Middle frontal gyrus (tissue), 1 donor: ENCODE results near the gene DDX39A.
"Not testable (repeated sequence)": the region's sequence is repeated elsewhere in the genome, so short reads cannot be mapped to it uniquely, and the experiment has no call there.

Source experiments
- DNase-seq: peaks from one replicate; pipeline ENCODE4 v3.0.0-alpha.2; 2015; ENCODE audit warnings: low spot score; ENCODE audit errors: extremely low spot score

Gene DDX39A

DNA sequence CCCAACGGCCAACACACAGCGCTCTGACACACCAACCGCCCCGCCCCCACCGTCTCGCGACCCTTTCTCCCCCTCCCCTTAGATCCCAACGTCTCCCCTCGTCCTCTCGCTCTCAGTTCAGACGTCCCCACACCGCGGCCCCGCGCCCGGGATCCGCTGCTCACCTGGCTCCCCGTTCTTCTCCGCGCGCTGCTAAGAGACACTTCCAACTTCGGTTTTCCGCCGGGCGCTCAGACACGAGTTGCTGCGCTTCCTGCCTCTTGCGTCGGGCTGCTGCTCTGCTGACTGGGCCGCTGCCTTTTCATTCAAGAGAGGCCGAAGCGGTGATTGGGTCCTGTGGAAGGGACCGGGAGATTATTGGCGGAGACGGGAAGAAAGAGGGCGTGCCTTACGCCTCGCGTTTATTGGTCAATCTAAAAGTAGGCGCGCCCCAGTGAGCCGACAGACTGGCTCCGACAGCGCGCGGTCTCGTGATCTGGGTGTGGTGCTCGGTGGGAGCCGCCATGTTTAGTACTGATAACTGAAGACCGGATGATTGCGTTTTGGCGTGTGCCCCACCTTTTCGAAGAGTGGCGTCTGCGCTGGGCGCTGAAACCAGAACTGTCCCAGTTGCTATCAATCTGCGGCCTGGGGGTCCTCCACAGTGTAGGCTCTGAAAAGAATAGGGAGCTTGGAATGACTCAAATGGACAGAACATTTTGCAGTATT, at the start of gene DDX39A:
Gene DDX39A, minus strand, starts transcription at position 236 of the 708 bp plus-strand sequence. CDS start 6,121 bp downstream, outside the sequence.
- DNase-seq = peak; percentile 96

DNA sequence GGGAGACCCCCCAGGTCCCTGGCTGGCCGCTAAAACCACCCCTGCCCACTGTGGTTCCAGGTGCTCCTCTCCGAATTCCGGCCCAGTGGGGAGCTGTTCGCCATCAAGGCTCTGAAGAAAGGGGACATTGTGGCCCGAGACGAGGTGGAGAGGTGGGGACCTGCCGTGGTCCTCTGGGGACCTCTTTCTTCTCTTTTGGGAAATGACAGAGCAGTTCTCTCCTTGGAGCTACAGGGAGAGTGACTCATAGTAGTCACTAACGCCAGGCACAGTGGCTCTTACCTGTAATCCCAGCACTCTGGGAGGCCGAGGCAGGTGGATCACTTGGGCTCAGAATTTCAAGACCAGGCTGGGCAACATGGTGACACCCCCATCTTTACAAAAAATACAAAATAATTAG, 48.7 kb upstream of the DDX39A start:
- DNase-seq = no peak

DNA sequence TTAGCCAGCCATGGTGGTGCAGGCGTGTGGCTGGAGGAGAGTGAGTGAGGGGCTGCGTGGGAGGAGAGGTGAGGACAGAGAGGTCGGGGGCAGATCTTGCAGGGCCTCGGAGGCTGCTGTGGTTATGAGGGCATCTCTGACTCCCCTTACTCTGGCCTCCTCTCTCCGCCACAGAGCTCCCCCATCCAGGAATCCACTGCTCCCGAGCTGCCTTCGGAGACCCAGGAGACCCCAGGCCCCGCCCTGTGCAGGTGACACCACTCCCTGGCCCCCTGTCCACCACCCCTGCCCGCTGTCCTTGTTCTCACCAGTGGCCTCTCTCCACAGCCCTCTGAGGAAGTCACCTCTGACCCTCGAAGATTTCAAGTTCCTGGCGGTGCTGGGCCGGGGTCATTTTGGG, 48.2 kb upstream of the DDX39A start:
- no peak for DNase-seq

DNA sequence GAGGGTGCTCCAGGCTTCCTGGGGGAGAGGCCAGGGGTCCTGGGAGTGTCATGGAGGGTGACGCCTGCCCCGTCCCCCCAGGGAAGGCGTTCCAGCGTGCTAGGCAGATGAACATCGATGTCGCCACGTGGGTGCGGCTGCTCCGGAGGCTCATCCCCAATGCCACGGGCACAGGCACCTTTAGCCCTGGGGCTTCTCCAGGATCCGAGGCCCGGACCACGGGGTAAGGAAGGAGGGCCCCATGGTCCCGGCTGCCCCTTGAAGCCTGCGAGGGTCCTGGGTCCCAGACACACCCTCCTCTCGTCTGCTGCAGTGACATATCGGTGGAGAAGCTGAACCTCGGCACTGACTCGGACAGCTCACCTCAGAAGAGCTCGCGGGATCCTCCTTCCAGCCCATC, 44.6 kb upstream of the DDX39A start:
- DNase-seq = no peak

DNA sequence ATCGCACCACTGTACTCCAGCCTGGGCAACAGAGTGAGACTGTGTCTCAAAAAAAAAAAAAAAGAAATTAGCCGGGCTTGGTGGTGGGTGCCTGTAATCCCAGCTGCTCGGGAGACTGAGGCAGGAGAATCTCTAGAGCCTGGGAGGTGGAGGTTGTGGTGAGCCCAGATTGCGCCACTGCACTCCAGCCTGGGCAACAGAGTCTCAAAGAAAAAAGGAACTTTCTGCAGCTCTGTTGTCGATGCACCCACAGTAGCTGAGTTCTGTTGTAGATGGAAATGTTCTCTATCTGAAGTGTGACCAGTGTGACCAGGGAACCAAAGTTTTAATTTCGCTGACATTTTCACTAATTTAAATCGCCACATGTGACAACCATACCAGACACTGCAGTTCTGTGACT, 43.3 kb upstream of the DDX39A start:
- DNase-seq = not testable (repeated sequence)

DNA sequence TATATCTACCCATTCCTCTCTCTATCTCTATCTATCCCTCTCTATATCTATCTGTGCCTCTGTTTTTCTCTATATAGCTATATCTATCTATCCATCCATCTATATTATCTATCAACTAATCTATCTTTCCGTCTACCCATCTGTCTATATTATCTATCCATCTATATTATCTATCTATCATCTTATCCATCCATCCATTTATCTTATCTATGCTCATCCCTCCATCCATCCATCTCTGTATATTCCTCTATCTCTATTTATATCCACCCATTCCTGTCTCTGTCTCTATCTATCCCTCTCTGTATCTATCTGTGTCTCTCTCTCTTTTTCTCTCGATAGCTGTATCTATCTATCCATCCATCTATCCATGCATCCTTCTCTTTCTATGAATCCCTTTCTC, 41.8 kb upstream of the DDX39A start:
- DNase-seq = no peak

DNA sequence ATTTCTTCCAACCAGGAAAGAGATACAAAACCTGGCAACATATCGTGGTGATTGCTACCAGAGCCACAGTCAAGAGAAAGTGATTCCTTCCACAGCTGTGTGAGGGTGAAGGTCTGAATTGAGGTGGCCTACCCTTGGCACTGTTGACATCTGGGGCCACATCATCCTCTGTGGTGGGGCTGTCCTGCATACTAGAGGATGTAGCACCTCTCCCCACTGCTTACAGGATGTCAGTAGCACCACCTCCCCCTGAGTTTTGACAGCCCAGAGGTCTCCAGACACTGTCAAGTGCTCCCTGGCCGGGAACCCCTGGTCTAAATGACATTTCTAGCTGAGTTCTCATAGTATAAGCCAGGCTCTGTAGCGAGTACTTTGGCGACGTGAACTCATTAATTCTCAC, 40.6 kb upstream of the DDX39A start:
- no peak for DNase-seq

DNA sequence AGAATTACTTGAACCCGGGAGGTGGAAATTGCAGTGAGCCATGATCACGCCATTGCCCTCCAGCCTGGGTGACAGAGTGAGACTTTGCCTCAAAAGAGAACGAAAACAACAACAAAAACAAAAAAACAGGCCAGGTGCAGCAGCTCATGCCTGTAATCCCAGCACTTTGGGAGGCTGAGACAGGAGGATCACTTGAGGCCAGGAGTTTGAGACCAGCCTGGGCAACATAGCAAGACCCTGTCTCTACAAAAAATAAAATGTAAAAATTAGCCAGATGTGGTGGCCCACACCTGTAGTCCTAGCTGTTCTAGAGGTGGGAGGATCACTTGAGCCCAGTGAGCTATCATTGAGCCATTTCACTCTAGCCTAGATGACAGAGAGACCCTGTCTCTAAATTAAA, 33.2 kb upstream of the DDX39A start:
- not testable (repeated sequence) for DNase-seq

DNA sequence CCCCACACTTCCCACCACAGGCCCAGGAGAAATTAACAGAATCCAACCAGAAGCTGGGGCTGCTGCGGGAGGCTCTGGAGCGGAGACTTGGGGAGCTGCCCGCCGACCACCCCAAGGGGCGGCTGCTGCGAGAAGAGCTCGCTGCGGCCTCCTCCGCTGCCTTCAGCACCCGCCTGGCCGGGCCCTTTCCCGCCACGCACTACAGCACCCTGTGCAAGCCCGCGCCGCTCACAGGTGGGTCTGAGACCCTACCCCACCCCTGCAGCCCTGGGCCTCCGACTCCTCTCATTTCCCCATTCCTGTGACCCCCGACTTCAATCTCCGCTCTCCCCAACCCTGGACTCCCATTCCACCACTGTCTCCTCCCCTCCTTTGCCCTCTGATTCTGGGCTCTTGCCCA, 31.7 kb upstream of the DDX39A start:
- DNase-seq = no peak

DNA sequence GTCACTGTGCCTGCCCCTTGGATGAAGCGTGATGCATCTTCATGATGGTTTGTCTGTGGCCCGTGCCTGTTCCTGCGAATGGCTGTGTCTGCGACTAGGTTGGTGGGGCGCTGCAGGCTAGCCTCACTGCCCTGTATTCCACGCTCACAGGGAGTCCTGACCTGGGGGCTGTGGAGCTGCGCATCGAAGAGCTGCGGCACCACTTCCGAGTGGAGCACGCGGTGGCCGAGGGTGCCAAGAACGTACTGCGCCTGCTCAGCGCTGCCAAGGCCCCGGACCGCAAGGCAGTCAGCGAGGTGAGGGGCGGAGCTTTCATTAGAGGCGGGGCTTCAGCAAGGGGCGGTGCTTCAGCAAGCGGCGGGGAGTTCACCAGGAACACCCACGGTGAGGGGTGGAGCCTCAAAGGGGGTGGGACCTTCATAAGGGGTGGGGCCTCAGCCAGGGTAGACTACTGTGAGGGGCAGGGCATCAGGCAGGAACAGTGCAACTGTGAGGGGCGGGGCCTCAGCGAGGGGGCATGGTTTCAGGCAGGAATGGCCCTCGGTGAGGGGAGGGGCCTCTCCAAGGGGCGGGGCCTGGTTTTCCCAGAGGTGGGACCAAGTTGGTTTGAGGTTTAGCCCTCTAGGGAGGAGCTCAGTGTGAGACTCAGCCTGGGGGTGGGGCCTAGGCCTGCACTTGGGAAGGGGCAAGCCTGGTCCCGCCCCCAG, 31.2 kb upstream of the DDX39A start:
- no peak for DNase-seq

DNA sequence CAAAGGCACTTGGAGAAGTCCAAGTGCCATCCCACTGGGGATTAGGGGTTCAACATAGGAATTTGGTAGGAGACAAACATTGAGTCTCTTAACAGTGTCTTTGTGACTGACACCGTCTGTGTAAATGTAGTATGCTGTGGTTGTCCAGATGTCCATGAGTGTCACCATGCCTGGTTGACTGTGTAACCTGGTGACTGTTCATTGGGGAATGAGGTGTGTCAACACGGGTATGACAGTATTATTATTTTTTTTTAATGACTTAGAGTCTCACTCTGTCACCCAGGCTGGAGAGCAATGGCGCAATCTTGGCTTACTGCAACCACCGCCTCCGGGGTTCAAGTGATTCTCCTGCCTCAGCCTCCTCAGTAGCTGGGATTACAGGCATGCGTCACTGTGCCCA, 30.2 kb upstream of the DDX39A start:
- no peak for DNase-seq

DNA sequence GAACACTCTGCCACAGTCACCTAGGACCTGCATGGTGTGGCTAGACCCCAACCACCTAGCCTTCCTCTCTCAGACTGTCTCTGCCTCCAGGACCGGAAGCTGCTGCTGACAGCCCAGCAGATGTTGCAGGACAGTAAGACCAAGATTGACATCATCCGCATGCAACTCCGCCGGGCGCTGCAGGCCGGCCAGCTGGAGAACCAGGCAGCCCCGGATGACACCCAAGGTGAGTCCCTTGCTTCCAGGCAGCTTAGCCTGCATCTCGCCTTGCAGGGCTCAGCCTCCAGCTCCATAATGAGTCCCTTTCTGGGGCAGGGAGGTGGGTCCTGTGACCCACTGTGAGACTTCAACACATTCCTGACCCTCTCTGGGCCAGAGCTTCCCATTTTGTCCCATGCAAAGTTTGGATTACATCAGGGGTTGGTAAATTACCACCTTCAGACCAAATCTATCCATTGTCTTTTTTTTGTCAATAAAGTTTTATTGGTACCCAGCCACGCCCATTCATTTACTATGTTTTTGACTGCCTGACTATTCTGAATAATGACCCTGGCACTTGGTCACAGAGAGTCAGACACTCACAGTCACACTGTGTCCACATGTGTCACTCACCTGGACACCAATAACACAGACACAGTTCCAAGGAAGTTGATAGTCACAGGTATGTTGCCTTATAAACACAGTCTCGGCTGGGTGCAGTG, 27.3 kb upstream of the DDX39A start:
- DNase-seq = no peak

DNA sequence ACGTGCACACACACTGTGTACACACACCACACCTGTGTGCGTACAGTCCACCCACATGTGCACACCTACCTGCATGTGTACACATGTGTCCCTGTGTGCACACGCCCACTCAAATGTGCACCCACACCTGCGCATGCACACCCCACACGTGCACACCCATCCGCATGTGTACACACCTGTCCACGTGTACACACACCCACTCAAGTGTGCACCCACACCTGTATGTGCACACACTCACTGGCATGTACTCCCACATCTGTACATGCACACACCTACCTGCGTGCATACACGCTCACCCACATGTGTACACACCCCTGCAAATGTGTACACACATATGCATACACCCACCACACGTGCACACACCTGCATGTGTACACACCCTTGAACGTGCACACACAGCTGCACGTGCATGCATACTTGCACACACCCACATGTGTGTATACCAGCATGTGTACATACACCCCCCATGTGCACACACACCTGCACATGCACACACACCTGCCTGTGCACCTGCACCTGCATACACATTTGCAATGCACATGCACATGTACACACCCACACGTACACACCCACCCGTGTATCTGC, 24.6 kb upstream of the DDX39A start:
- DNase-seq = no peak

DNA sequence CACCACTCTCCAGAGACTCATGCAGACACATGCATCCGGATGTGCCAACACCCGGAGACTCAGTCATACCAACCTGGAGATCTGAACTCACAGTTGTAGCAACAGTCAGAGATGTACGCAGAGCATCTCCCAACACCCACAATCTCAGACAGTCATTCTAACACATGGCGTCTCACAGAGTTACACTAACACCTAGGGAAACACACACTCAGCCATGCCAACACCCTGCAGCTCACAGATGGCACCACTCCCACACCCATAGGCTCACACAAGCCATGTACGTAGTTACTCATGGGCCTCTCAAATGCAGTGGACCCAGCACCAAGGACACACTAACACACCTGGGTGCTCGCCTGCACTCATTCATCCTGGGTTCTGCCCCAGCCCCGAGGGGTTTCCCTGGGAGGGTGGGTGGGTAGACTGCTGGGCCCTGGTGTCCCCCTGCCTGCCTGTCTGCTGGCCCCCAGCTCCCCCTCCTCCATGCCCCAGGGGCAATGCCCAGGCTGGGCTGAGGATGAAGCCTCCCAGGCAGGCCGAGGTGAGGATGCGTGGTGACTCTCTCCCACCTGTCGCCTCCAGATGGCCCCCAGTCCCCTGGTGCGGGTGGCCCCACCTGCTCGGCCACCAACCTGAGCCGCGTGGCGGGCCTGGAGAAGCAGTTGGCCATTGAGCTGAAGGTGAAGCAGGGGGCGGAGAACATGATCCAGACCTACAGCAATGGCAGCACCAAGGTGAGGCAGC, 23.9 kb upstream of the DDX39A start:
- DNase-seq = peak; percentile 56

DNA sequence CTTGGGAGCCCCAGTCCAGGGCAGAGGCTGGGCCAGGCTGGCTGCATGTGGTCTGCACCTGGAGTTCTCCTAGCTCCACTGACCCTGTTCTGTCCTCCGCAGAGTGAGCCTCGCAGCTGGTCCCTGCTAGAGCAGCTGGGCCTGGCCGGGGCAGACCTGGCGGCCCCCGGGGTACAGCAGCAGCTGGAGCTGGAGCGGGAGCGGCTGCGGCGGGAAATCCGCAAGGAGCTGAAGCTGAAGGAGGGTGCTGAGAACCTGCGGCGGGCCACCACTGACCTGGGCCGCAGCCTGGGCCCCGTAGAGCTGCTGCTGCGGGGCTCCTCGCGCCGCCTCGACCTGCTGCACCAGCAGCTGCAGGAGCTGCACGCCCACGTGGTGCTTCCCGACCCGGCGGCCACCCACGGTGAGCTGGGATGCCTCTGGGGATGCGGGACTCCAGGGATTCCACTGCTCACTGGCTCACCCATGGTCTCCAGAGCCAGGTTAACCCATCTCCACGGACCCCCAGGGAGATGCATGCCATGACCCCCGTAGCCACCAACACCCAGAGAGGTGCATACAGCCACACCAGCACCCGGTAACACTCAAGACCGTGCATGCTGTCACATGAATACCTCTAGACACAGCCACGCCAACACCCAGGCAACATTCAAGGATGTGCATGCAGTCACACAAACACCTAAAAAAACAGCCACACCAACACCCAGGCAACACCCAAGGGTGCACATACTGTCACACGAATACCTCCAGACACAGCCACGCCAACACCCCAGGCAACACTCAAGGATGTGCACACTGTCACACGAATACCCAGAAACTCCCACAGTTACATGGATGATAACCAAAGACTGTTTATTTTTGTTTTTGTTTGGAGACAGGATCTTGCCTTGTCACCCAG, 22.1 kb upstream of the DDX39A start:
- no peak for DNase-seq

DNA sequence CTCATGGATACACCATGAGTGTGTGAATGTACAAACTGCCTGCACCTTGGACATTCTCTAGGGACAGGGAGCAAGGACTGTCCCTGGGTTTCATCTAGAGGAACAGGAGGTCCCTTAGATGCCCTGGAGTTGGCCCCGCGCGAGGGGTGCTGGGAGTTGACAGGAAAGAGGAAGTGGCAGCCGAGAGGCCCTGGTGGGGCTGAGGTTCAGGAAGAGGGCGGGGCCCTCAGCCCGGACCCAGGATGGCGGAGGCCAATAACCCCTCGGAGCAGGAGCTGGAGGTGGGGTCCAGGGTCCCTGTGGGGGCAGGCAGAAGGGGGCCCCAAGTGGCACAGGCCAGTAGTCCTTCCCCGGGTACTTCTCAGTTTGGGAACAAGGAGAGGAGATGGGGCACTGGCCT, 20.9 kb upstream of the DDX39A start:
- DNase-seq = no peak

DNA sequence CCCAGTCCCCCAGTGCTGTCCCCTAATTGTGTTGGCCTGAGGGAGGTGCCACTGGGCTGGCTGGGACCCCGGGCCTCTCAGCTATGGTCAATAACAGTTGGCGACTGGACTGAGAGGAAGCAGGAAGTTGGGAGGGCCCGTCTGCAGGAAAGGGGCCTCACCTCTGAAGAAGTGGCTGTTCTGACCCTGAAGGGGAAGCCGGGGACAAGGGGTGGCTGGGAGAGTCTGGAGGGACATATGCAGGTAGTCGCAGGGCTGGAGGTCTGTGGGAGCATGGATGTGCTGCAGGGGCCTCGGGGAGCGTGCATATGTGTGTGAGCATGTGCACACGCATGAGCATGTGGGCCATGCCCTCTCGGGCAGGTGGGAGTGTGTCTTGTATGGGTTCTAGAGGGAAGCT, 19.9 kb upstream of the DDX39A start:
- DNase-seq = no peak

DNA sequence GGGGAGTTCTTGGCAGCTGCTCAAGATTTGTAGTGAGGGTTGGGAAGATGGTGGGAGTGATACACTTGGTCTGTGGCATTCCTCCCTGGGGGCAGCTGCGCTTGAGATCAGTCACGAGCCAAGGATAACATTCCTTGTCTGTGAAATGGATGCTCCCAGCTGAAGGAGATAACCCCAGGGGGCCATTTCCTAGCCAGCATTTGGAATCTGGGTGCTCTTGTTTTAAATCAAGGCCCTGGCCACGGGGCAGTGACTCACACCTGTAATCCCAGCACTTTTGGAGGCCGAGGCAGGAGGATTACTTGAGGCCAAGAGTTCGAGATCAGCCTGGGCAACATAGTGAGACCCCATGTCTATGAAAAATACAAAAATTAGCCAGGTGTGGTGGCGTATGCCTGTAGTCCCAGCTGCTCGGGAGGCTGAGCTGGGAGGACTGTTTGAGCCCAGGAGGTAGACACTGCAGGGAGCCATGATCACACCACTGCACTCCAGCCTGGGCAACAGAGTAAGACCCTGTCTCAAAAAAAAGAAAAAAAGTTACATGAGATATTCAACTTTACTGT, 18.5 kb upstream of the DDX39A start:
- DNase-seq = no peak

DNA sequence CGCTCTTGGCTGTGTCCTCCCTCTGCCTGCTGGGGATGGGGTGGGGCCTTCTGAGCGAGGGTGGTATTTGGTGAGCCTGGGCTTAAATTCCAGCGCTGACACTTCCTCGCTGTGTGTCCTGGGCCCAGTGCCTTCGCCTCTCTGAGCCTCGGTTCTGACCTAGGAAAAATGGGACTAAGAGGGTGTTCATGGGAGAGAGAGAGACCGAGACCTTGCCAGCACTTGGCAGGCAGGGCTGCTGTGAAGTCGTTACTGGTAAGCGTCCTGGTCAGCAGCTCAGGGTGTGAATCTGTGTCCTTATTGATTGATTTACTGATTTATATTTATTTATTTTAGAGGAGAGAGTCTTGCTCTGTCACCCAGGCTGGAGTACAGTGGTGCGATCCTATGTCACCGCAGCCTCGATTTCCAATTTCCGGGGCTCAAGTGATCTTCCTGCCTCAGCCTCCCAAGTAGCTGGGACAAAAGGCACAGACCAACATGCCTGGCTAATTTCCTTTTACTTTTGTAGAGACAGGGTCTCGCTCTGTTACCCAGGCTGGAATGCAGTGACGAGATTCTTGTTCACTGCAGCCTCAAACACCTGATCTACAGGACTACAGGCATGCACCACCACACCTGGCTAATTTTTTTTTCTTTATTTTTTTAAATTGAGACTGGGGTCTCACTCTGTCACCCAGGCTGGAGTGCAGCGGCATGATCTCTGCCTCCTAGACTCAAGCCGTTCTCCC, 16.3 kb upstream of the DDX39A start:
- no peak for DNase-seq
